Retinal pigment epithelial cell (primary cell): ENCODE results near the gene OR2W3.

Experiments
- DNase-seq: peaks from one replicate; pipeline ENCODE4 v3.0.0-alpha.2; 2010; ENCODE audit warnings: low read depth
- H3K4me3 ChIP-seq: 2 replicates; pipeline ENCODE4 v1.5.1; 2011; ENCODE audit warnings: mild to moderate bottlenecking, low read length, control low read depth, moderate library complexity
- CTCF ChIP-seq: conservative IDR thresholded peaks from 2 replicates; pipeline ENCODE4 v1.5.1; 2011; ENCODE audit warnings: low read depth, low read length, control low read depth, inconsistent platforms

OR2W3 gene

GRCh38 chr1:247895163-247895637, at the start of gene OR2W3:
Gene OR2W3 (plus strand): TSS chr1:247895587. CDS start chr1:247895587, 0 bp downstream.
- DNase-seq: no peak
- TF ChIP-seq CTCF: no peak
- no peak within 1 kb of the TSS for H3K4me3 ChIP-seq

GRCh38 chr1:247845693-247846017, 49.7 kb upstream of the OR2W3 start:
- H3K4me3 ChIP-seq: no peak overlapping the region
- TF ChIP-seq CTCF: no peak
- no peak for DNase-seq

GRCh38 chr1:247848346-247848745, 47.0 kb upstream of the OR2W3 start:
- H3K4me3 ChIP-seq: no peak overlapping the region
- no peak for TF ChIP-seq CTCF
- DNase-seq: no peak

GRCh38 chr1:247849616-247850015, 45.8 kb upstream of the OR2W3 start:
- DNase-seq: no peak
- TF ChIP-seq CTCF: no peak

GRCh38 chr1:247854899-247855545, 40.4 kb upstream of the OR2W3 start:
- no peak for DNase-seq
- no peak for TF ChIP-seq CTCF
- no peak overlapping the region for H3K4me3 ChIP-seq

More at GRCh38 chr1:247849616-247850015, 45.8 kb upstream of the OR2W3 start:
- H3K4me3 ChIP-seq: no peak overlapping the region

GRCh38 chr1:247855911-247856310, 39.5 kb upstream of the OR2W3 start:
- DNase-seq: no peak
- H3K4me3 ChIP-seq: no peak overlapping the region
- no peak for TF ChIP-seq CTCF
